Suprapubic skin (tissue), 4 donors: ENCODE results near the gene FSIP1.

Experiments used
- POLR2A ChIP-seq, 2 donors: fragments of 450-650 bp; IDR thresholded peaks; one replicate each; pipeline ENCODE4 v1.6.1; 2017; ENCODE audit warnings: antibody characterized with exemption in 2 of 2, mild to moderate bottlenecking in 2 of 2, moderate library complexity in 2 of 2
- POLR2AphosphoS5 ChIP-seq, 3 donors: sonication (generic); formaldehyde crosslinking; IDR thresholded peaks; one replicate each; pipeline ENCODE4 v1.6.1; 2017; ENCODE audit warnings: antibody characterized with exemption in 3 of 3

DNA sequence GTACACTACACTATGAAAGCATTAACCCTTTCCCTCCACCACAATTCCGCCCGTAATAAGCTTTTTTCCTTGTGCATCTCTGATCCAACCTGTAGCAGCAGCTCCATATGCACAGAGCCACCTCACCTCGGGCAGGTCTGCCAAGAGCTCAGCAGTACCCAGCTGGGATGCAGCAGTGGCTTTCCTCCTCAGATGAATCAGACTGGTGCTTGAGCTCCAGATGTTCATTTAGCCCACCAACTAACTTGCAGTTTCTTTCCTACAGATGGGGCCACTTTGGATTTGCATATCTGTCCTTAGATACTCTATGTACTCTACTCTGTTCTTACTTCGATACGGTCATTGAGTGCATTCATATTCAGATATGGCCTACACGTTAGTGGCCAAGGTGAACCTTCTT lies 14.8 kb upstream of the FSIP1 start:
- no peak for TF ChIP-seq POLR2AphosphoS5 (IDR thresholded peaks at IDR 0.05)
- no peak for TF ChIP-seq POLR2A (IDR thresholded peaks at IDR 0.05)
